Measurements from ENCODE around the gene ASTN2.

ASTN2 gene

GRCh38 chr9:116870566-116870965 lies 544.3 kb downstream of the ASTN2 start:
- Histone ChIP-seq H3K9me2 (ENCODE audit: low read depth, low read length) (no peaks in the 10 kb centered on the region), H3K9ac (ENCODE audit: low read length) (no peak overlapping the region), H3K4me1 (ENCODE audit: insufficient read depth, low read length, severe bottlenecking) (no peaks in the 10 kb centered on the region), H3F3A (ENCODE audit: insufficient read depth, low read length) (no peaks in the 10 kb centered on the region), H3K9me3 (ENCODE audit: low read length) (no peaks in the 10 kb centered on the region), H3K4me2 (ENCODE audit: low read length) (no peak overlapping the region), H3K27me3 (ENCODE audit: insufficient read depth, low read length) (no peaks in the 10 kb centered on the region), H3K36me3 (ENCODE audit: insufficient read depth, low read length) (no peaks in the 10 kb centered on the region), H4K20me1 (ENCODE audit: insufficient read depth, low read length) (no peaks in the 10 kb centered on the region), H3K27ac (ENCODE audit: low read depth, low read length, poor library complexity, severe bottlenecking) (no peak overlapping the region), H3K4me3 (ENCODE audit: low read depth, low read length, poor library complexity, severe bottlenecking) (no peak overlapping the region), H2AFZ (ENCODE audit: low read length) (no peak overlapping the region), H3K79me2 (ENCODE audit: insufficient read depth, low read length) (no peaks in the 10 kb centered on the region)
- TF ChIP-seq, protein P1, sequence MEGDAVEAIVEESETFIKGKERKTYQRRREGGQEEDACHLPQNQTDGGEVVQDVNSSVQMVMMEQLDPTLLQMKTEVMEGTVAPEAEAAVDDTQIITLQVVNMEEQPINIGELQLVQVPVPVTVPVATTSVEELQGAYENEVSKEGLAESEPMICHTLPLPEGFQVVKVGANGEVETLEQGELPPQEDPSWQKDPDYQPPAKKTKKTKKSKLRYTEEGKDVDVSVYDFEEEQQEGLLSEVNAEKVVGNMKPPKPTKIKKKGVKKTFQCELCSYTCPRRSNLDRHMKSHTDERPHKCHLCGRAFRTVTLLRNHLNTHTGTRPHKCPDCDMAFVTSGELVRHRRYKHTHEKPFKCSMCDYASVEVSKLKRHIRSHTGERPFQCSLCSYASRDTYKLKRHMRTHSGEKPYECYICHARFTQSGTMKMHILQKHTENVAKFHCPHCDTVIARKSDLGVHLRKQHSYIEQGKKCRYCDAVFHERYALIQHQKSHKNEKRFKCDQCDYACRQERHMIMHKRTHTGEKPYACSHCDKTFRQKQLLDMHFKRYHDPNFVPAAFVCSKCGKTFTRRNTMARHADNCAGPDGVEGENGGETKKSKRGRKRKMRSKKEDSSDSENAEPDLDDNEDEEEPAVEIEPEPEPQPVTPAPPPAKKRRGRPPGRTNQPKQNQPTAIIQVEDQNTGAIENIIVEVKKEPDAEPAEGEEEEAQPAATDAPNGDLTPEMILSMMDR (IDR thresholded peaks at IDR 0.05; ENCODE audit: low read length), result no peak
- TF ChIP-seq EZH2 (IDR thresholded peaks at IDR 0.05; ENCODE audit: borderline replicate concordance, low read length), result no peak

DNA sequence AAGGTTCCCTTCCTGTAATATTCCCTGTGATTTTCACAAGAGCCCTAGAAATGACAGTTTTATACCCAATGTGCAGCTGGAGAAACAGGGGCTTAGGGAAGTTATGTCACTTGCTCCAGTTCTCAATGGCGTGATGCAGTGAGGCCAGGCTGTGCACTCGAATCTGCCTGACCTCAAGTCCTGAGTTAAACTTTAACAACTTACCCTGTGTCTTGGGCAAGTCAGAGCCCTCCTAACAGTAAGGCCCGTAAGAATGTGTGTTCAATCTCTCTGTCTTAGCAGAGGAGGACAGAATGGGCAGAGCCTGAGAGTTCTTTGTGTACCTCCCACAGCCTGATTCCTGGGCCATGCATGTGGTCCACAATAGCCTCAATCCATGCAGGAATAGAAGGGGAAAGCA lies 546.7 kb downstream of the ASTN2 start:
- Histone ChIP-seq H3K9me2 (ENCODE audit: low read depth, low read length) (no peaks in the 10 kb centered on the region), H4K20me1 (ENCODE audit: insufficient read depth, low read length) (no peaks in the 10 kb centered on the region), H3K9ac (ENCODE audit: low read length) (no peak overlapping the region), H3F3A (ENCODE audit: insufficient read depth, low read length) (no peaks in the 10 kb centered on the region), H2AFZ (ENCODE audit: low read length) (no peak overlapping the region), H3K4me3 (ENCODE audit: low read depth, low read length, poor library complexity, severe bottlenecking) (no peak overlapping the region), H3K36me3 (ENCODE audit: insufficient read depth, low read length) (no peaks in the 10 kb centered on the region), H3K27ac (ENCODE audit: low read depth, low read length, poor library complexity, severe bottlenecking) (no peak overlapping the region), H3K79me2 (ENCODE audit: insufficient read depth, low read length) (no peaks in the 10 kb centered on the region), H3K4me1 (ENCODE audit: insufficient read depth, low read length, severe bottlenecking) (no peaks in the 10 kb centered on the region), H3K4me2 (ENCODE audit: low read length) (no peak overlapping the region), H3K27me3 (ENCODE audit: insufficient read depth, low read length) (no peaks in the 10 kb centered on the region), H3K9me3 (ENCODE audit: low read length) (no peaks in the 10 kb centered on the region)
- TF ChIP-seq EZH2 (IDR thresholded peaks at IDR 0.05; ENCODE audit: borderline replicate concordance, low read length), result no peak
- TF ChIP-seq, protein P1 (IDR thresholded peaks at IDR 0.05; ENCODE audit: low read length), result no peak

GRCh38 chr9:116861321-116861720 lies 553.5 kb downstream of the ASTN2 start:
- H2AFZ ChIP-seq (ENCODE audit: low read length), result no peak overlapping the region
- no peak overlapping the region for H3K4me2 ChIP-seq (ENCODE audit: low read length)
- H3K79me2 ChIP-seq (ENCODE audit: insufficient read depth, low read length), result no peaks in the 10 kb centered on the region
- H3F3A ChIP-seq (ENCODE audit: insufficient read depth, low read length), result no peaks in the 10 kb centered on the region
- TF ChIP-seq EZH2 (IDR thresholded peaks at IDR 0.05; ENCODE audit: borderline replicate concordance, low read length), result no peak
- TF ChIP-seq, protein P1 (IDR thresholded peaks at IDR 0.05; ENCODE audit: low read length), result no peak
- H3K9ac ChIP-seq (ENCODE audit: low read length), result no peak overlapping the region
- no peaks in the 10 kb centered on the region for H4K20me1 ChIP-seq (ENCODE audit: insufficient read depth, low read length)
- H3K4me3 ChIP-seq (ENCODE audit: low read depth, low read length, poor library complexity, severe bottlenecking), result no peak overlapping the region
- H3K9me2 ChIP-seq (ENCODE audit: low read depth, low read length), result no peaks in the 10 kb centered on the region
- no peak overlapping the region for H3K27ac ChIP-seq (ENCODE audit: low read depth, low read length, poor library complexity, severe bottlenecking)
- H3K9me3 ChIP-seq (ENCODE audit: low read length), result no peaks in the 10 kb centered on the region
- H3K4me1 ChIP-seq (ENCODE audit: insufficient read depth, low read length, severe bottlenecking), result no peaks in the 10 kb centered on the region
- no peaks in the 10 kb centered on the region for H3K36me3 ChIP-seq (ENCODE audit: insufficient read depth, low read length)
- no peaks in the 10 kb centered on the region for H3K27me3 ChIP-seq (ENCODE audit: insufficient read depth, low read length)

Data from OCI-LY1 (cell line).